Uterus (tissue), 2 donors: ENCODE measurements around the gene FBRS.
"Not testable (repeated sequence)": the region's sequence is repeated elsewhere in the genome, so short reads cannot be mapped to it uniquely, and the experiment has no call there.

Experiments
- POLR2A ChIP-seq, 2 donors: fragments of 450-650 bp; IDR thresholded peaks; one replicate each; pipeline ENCODE4 v1.6.1; 2016; ENCODE audit warnings: antibody characterized with exemption in 2 of 2, mild to moderate bottlenecking in 1 of 2, moderate library complexity in 1 of 2
- TF ChIP-seq, protein P1 (sequence below), 4 experiments: fragments of 200-600 bp in 2 of 4; fragments of 450-650 bp in 2 of 4; sonication (generic) in 2 of 4; IDR thresholded peaks; one replicate each; pipeline ENCODE4 v1.5.1; 2016 to 2019; ENCODE audit warnings: antibody characterized with exemption in 4 of 4, mild to moderate bottlenecking in 2 of 4, moderate library complexity in 1 of 4

DNA sequence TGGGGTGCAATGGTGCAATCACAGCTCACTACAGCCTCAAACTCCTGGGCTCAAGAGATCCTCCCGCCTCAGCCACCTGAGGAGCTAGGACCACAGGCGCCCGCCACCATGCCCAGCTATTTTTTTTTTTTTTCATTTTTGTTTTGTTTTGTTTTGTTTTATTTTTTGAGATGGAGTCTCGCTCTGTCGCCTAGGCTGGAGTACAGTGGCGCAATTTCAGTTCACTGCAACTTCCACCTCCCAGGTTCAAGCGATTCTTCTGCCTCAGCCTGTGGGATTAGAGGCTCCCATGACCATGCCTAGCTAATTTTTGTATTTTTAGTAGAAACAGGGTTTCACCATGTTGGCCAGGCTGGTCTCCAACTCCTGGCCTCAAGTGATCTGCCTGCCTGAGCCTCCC is 25.8 kb upstream of the FBRS start:
- not testable (repeated sequence) for TF ChIP-seq POLR2A (IDR thresholded peaks at IDR 0.05)
- TF ChIP-seq, protein P1, sequence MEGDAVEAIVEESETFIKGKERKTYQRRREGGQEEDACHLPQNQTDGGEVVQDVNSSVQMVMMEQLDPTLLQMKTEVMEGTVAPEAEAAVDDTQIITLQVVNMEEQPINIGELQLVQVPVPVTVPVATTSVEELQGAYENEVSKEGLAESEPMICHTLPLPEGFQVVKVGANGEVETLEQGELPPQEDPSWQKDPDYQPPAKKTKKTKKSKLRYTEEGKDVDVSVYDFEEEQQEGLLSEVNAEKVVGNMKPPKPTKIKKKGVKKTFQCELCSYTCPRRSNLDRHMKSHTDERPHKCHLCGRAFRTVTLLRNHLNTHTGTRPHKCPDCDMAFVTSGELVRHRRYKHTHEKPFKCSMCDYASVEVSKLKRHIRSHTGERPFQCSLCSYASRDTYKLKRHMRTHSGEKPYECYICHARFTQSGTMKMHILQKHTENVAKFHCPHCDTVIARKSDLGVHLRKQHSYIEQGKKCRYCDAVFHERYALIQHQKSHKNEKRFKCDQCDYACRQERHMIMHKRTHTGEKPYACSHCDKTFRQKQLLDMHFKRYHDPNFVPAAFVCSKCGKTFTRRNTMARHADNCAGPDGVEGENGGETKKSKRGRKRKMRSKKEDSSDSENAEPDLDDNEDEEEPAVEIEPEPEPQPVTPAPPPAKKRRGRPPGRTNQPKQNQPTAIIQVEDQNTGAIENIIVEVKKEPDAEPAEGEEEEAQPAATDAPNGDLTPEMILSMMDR (IDR thresholded peaks at IDR 0.05), result not testable (repeated sequence)
